Neuronal stem cell (in vitro differentiated cells): ENCODE results near the gene KCNK13.
"Not testable (repeated sequence)": the region's sequence is repeated elsewhere in the genome, so short reads cannot be mapped to it uniquely, and the experiment has no call there.

ENCODE experiments used
- DNase-seq: peaks from one replicate; pipeline ENCODE4 v3.0.0-alpha.2; 2013; ENCODE audit warnings: low spot score
- H2AFZ ChIP-seq: one replicate; pipeline ENCODE4 v1.6.1; 2013; ENCODE audit warnings: mild to moderate bottlenecking, low read length, inconsistent platforms
- H2AK5ac ChIP-seq: 2 replicates; pipeline ENCODE4 v1.6.1; 2013; ENCODE audit warnings: low read depth, mild to moderate bottlenecking, inconsistent platforms, low read length, moderate library complexity, mixed read lengths
- H2BK120ac ChIP-seq: 2 replicates; pipeline ENCODE4 v1.6.1; 2013; ENCODE audit warnings: low read depth, mild to moderate bottlenecking, inconsistent platforms, low read length, moderate library complexity, mixed read lengths
- H2BK12ac ChIP-seq: one replicate; pipeline ENCODE4 v1.6.1; 2013; ENCODE audit warnings: low read length, inconsistent platforms
- H2BK15ac ChIP-seq: 2 replicates; pipeline ENCODE4 v1.6.1; 2013; ENCODE audit warnings: mild to moderate bottlenecking, low read length, inconsistent platforms, mixed read lengths
- H2BK5ac ChIP-seq: one replicate; pipeline ENCODE4 v1.6.1; 2013; ENCODE audit warnings: inconsistent platforms, mild to moderate bottlenecking, low read length, moderate library complexity
- H3K14ac ChIP-seq: one replicate; pipeline ENCODE4 v1.6.1; 2013; ENCODE audit warnings: low read length, inconsistent platforms
- H3K18ac ChIP-seq: 2 replicates; pipeline ENCODE4 v1.6.1; 2013; ENCODE audit warnings: low read length, inconsistent platforms
- H3K23ac ChIP-seq: 2 replicates; pipeline ENCODE4 v1.6.1; 2013; ENCODE audit warnings: low read depth, mild to moderate bottlenecking, mixed read lengths, low read length, inconsistent platforms; ENCODE audit not compliant: poor library complexity
- H3K27ac ChIP-seq: replicated peaks from 3 replicates; pipeline ENCODE4 v1.5.1; 2013; ENCODE audit warnings: low read length, inconsistent platforms
- H3K27me3 ChIP-seq, 3 experiments: 2 replicates each; pipeline ENCODE4 v1.6.1; 2013; ENCODE audit warnings: low read length in 3 of 3, mild to moderate bottlenecking in 2 of 3, inconsistent platforms in 1 of 3, low read depth in 1 of 3, mixed read lengths in 1 of 3, moderate library complexity in 1 of 3; ENCODE audit not compliant: control insufficient read depth in 3 of 3, insufficient read depth in 3 of 3
- H3K36me3 ChIP-seq, 2 donors: replicated peaks in 1 of 2; 2 replicates each; pipeline ENCODE4 v1.6.1; 2013; ENCODE audit warnings: low read length in 2 of 2; ENCODE audit not compliant: control insufficient read depth in 2 of 2, insufficient read depth in 2 of 2
- H3K4ac ChIP-seq: 2 replicates; pipeline ENCODE4 v1.6.1; 2013; ENCODE audit warnings: inconsistent platforms, mild to moderate bottlenecking, low read length, moderate library complexity
- H3K4me1 ChIP-seq, 2 donors: 1 replicate in 1 of 2; 2 replicates in 1 of 2; pipeline ENCODE4 v1.6.1; 2013; ENCODE audit warnings: low read length in 2 of 2, low read depth in 1 of 2; ENCODE audit not compliant: control insufficient read depth in 2 of 2, insufficient read depth in 1 of 2
- H3K4me2 ChIP-seq: one replicate; pipeline ENCODE4 v1.6.1; 2013; ENCODE audit warnings: mild to moderate bottlenecking, low read length, inconsistent platforms; ENCODE audit not compliant: insufficient read depth, poor library complexity, severe bottlenecking
- H3K4me3 ChIP-seq, 2 donors: 2 replicates each; pipeline ENCODE4 v1.5.1; 2013; ENCODE audit warnings: low read length in 2 of 2, mild to moderate bottlenecking in 2 of 2, inconsistent platforms in 1 of 2, moderate library complexity in 1 of 2
- H3K79me1 ChIP-seq: one replicate; pipeline ENCODE4 v1.6.1; 2013; ENCODE audit warnings: low read depth, mild to moderate bottlenecking, inconsistent platforms, low read length, moderate library complexity
- H3K9ac ChIP-seq: one replicate; pipeline ENCODE4 v1.6.1; 2013; ENCODE audit warnings: mild to moderate bottlenecking, low read depth, low read length, inconsistent platforms; ENCODE audit not compliant: poor library complexity
- H3K9me3 ChIP-seq, 2 donors: replicated peaks in 1 of 2; 2 replicates each; pipeline versions ENCODE3 to v1.6.1; 2013; ENCODE audit warnings: low read length in 2 of 2, mild to moderate bottlenecking in 2 of 2, inconsistent platforms in 1 of 2, low read depth in 1 of 2, mixed read lengths in 1 of 2, moderate library complexity in 1 of 2; ENCODE audit not compliant: control insufficient read depth in 2 of 2, insufficient read depth in 1 of 2
- H4K8ac ChIP-seq: one replicate; pipeline ENCODE4 v1.6.1; 2013; ENCODE audit warnings: low read depth, mild to moderate bottlenecking, inconsistent platforms, low read length, moderate library complexity
- H4K91ac ChIP-seq: one replicate; pipeline ENCODE4 v1.6.1; 2013; ENCODE audit warnings: low read length, low read depth, mild to moderate bottlenecking, inconsistent platforms; ENCODE audit not compliant: poor library complexity
- WGBS, 2 donors: extraction: QIAGEN DNeasy Blood & Tissue Kit; methylation state at CpG; one replicate each; pipeline ENCODE4 v1.1.7; 2013; ENCODE audit warnings: missing lambda C conversion rate in 2 of 2, mixed read lengths in 1 of 2; ENCODE audit not compliant: insufficient read length in 2 of 2, insufficient replicate concordance in 1 of 2; ENCODE audit errors: extremely low coverage in 2 of 2; 5-methylcytosine and 5-hydroxymethylcytosine counted together

The KCNK13 gene

DNA sequence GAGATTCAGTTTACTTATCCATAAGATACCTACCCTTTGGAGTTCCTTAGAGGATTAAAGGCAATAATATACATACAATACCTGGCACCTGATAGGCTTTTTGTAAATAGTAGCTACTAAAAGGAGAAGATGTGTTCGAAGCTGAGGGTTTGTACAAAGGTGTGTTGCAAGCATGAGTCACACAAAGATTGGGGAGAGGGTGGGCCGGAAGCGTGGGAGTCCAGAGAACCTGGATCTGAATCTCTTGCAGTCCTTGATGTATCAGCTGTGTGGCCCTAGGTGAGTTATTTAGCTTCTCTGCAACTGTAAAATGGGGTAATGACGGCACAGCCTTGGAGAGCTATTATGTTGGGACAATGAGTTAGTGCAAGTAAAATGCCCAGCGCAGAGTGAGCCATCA, 132.9 kb downstream of the KCNK13 start:
- no peak overlapping the region for H3K23ac ChIP-seq
- peaks cover 0 to 5% (median 1%) of the 10 kb centered on the region in 3 experiments for H3K27me3 ChIP-seq
- no peaks in the 10 kb centered on the region for H3K36me3 ChIP-seq
- H3K4me1 ChIP-seq, result peaks cover 0 to 4% of the 10 kb centered on the region in 2 donors
- no CpG with 5 or more reads among the region's 5 CpGs for WGBS, 2 donors
- no peak overlapping the region for H4K8ac ChIP-seq
- no peak overlapping the region for H3K27ac ChIP-seq
- no peak overlapping the region for H3K18ac ChIP-seq
- H3K4ac ChIP-seq, result no peak overlapping the region
- no peak overlapping the region for H4K91ac ChIP-seq
- H3K4me3 ChIP-seq, result no peak overlapping the region
- H3K9me3 ChIP-seq, result no peaks in the 10 kb centered on the region
- H2AK5ac ChIP-seq, result no peak overlapping the region
- H2BK12ac ChIP-seq, result no peak overlapping the region
- no peak overlapping the region for H3K9ac ChIP-seq
- H3K79me1 ChIP-seq, result no peaks in the 10 kb centered on the region
- no peak for DNase-seq
- H2BK120ac ChIP-seq, result no peak overlapping the region
- no peak overlapping the region for H2BK5ac ChIP-seq
- H3K4me2 ChIP-seq, result no peak overlapping the region
- H3K14ac ChIP-seq, result no peak overlapping the region
- no peak overlapping the region for H2AFZ ChIP-seq
- H2BK15ac ChIP-seq, result no peak overlapping the region

DNA sequence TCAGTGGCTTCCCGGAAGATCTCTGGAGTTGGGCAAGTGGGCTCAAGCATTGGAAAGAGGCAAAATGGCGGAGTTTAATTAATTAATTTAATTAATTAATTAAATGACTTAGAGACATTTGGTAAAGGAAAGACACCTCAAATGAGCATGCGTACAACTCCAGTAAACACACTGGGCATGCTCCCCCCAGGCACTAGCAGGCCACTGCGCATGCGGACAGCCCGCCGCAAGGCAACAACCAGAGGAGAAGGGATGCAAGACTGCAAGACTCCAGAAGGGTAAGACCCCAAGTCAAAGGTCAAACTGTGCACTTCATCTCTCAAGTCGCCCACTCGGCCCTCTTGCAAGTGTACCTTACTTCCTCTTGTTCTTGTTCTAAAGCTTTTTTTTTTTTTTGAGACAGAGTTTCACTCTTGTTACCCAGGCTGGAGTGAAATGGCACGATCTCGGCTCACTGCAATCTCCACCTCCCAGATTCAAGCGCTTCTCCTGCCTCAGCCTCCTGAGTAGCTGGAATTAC, 136.8 kb downstream of the KCNK13 start:
- H3K79me1 ChIP-seq, result no peaks in the 10 kb centered on the region
- no peak overlapping the region for H3K9ac ChIP-seq
- H3K14ac ChIP-seq, result no peak overlapping the region
- H4K8ac ChIP-seq, result no peak overlapping the region
- H2BK5ac ChIP-seq, result no peak overlapping the region
- H3K18ac ChIP-seq, result no peak overlapping the region
- H2AFZ ChIP-seq, result no peak overlapping the region
- no peak overlapping the region for H2BK120ac ChIP-seq
- no peak overlapping the region for H2BK12ac ChIP-seq
- no peak for DNase-seq
- H4K91ac ChIP-seq, result no peak overlapping the region
- H3K9me3 ChIP-seq, result no peaks in the 10 kb centered on the region
- H3K4me2 ChIP-seq, result no peak overlapping the region
- H2BK15ac ChIP-seq, result no peak overlapping the region
- peaks cover 0 to 4% of the 10 kb centered on the region in 2 donors for H3K4me1 ChIP-seq
- no peak overlapping the region for H3K4ac ChIP-seq
- H3K23ac ChIP-seq, result no peak overlapping the region
- no peak overlapping the region for H3K4me3 ChIP-seq
- peaks cover 0 to 5% (median 1%) of the 10 kb centered on the region in 3 experiments for H3K27me3 ChIP-seq
- peaks cover 0 to 3% of the 10 kb centered on the region in 2 donors for H3K36me3 ChIP-seq
- H3K27ac ChIP-seq, result no peak overlapping the region
- H2AK5ac ChIP-seq, result no peak overlapping the region
- WGBS, 2 donors, result no CpG with 5 or more reads among the region's 12 CpGs

DNA sequence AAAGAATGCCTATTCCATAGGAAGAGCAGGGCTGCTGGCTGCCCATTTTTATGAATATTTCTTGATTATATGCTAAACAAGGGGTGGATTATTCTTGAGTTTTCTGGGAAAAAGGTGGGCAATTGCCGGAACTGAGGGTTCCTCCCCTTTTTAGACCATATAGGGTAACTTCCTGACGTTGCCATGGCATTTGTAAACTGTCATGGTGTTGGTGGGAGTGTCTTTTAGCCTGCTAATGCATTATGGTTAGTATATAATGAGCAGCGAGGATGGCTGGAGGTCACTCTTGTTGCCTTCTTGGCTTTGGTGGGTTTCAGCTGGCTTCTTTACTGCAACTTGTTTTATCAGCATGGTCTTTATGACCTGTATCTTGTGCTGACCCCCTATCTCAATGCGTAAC, 138.8 kb downstream of the KCNK13 start:
- not testable (repeated sequence) for H3K18ac ChIP-seq, H3K36me3 ChIP-seq, H2BK15ac ChIP-seq

DNA sequence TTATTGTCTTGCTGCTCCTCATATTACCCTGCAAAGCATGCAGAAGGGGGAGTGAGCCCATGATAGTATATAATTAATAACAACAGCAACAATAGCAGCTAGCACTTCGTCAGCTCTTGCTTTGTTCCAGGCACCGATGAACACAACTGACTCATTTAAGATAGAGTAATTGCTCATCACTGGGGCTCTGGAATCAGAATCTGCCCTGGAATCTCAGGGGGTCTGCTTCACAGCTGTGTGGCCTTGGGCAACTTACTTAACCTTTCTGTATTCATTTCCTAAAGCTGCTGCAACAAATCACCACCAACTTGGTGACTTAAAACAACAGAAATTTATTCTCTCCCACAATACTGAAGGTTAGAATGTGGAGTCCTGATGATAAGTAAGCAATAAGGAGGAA, 139.6 kb downstream of the KCNK13 start:
- H3K79me1 ChIP-seq, result no peaks in the 10 kb centered on the region
- H2BK15ac ChIP-seq, result no peak overlapping the region
- no peak overlapping the region for H2AK5ac ChIP-seq
- H4K8ac ChIP-seq, result no peak overlapping the region
- no peak overlapping the region for H2BK120ac ChIP-seq
- H3K4me1 ChIP-seq, result peaks cover 0 to 11% of the 10 kb centered on the region in 2 donors
- no peak overlapping the region for H4K91ac ChIP-seq
- H2BK12ac ChIP-seq, result no peak overlapping the region
- no peak overlapping the region for H3K9ac ChIP-seq
- no peak for DNase-seq
- no peak overlapping the region for H3K4me3 ChIP-seq
- no peak overlapping the region for H3K4ac ChIP-seq
- peaks cover 0 to under 1% (median 0%) of the 10 kb centered on the region in 3 experiments for H3K27me3 ChIP-seq
- H3K18ac ChIP-seq, result no peak overlapping the region
- WGBS, 2 donors, result no CpG with 5 or more reads among the region's 2 CpGs
- no peak overlapping the region for H2BK5ac ChIP-seq
- no peak overlapping the region for H3K27ac ChIP-seq
- H3K9me3 ChIP-seq, result no peaks in the 10 kb centered on the region
- no peak overlapping the region for H3K23ac ChIP-seq
- H2AFZ ChIP-seq, result no peak overlapping the region
- H3K36me3 ChIP-seq, result peaks cover 0 to 3% of the 10 kb centered on the region in 2 donors
- no peak overlapping the region for H3K4me2 ChIP-seq
- no peak overlapping the region for H3K14ac ChIP-seq

More for the DNA sequence above, 138.8 kb downstream of the KCNK13 start:
- H2BK120ac ChIP-seq, H2AFZ ChIP-seq, H3K27ac ChIP-seq, H3K9me3 ChIP-seq, H4K8ac ChIP-seq, H3K79me1 ChIP-seq, H2AK5ac ChIP-seq, H3K4ac ChIP-seq, H3K4me2 ChIP-seq, H3K4me3 ChIP-seq, H3K14ac ChIP-seq, H2BK5ac ChIP-seq, H4K91ac ChIP-seq, H3K27me3 ChIP-seq, H2BK12ac ChIP-seq, H3K9ac ChIP-seq, H3K23ac ChIP-seq, DNase-seq: not testable (repeated sequence)
- H3K4me1 ChIP-seq, result peaks cover 0 to 11% of the 10 kb centered on the region in 2 donors
- WGBS, 2 donors, result no CpG with 5 or more reads among the region's 4 CpGs
